Measurements from ENCODE around the gene CACNA1D.

Gene CACNA1D

DNA sequence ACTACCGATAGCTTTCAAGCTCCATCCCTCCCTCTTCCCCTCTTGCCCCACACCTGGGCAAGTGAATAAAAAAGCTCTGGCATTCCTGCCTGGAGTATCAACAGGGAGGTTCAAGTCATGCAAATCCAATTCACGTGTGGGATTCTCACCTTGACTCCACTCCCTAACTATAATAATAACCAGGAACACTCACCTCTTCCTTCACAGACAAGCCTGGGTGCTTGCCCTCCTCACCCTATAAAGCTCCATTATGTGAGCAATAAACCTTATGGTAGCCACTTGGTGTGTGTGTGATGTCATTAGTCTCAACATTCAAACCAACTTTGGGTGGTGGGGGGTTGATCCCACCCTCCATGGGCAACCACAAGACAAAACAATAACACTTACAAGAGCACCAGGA is 335.2 kb downstream of the CACNA1D start:
- H3K79me1 ChIP-seq (replicated peaks; ENCODE audit: low read length, poor library complexity, severe bottlenecking), result no peaks in the 10 kb centered on the region
- 84% methylated on average over 2 of the region's 2 CpGs for WGBS

DNA sequence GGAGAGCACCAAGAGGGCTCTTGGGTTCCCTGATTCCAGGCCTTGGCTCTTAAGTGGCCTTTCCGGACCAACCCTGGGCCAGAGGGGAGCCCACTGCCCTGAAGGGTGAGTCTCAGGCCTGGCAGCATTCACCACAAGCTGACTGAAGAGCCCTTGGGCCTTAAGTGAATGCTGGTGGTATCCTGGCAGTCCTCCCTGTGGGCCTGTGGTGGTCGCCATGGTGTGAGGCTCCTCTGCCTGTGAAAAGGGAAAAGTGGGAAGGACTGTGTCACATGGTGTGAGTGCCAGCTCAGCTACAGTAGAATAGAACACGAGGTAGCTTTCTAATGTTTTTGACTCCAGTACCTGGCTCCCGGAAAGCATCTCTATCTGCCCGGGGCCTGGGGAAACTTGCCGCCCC is 336.5 kb downstream of the CACNA1D start:
- Histone ChIP-seq H4K91ac (ENCODE audit: low read length) (no peak overlapping the region), H3K4me1 (ENCODE audit: control insufficient read depth, insufficient read depth, low read depth, low read length) (no peaks in the 10 kb centered on the region), H4K8ac (ENCODE audit: low read length) (no peak overlapping the region), H3K36me3 (ENCODE audit: control insufficient read depth in 1 of 2, insufficient read depth in 2 of 2, low read depth in 1 of 2, low read length in 2 of 2) (no peaks in the 10 kb centered on the region), H2BK120ac (ENCODE audit: low read depth, low read length) (no peak overlapping the region), H3K9me3 (ENCODE audit: control insufficient read depth, low read length) (no peaks in the 10 kb centered on the region), H3K9ac (ENCODE audit: low read length) (no peak overlapping the region), H3K4ac (ENCODE audit: low read depth in 1 of 2, low read length in 2 of 2) (no peak overlapping the region), H2BK12ac (ENCODE audit: low read length in 2 of 2) (no peak overlapping the region), H3K27ac (ENCODE audit: low read length, poor library complexity, severe bottlenecking) (no peak overlapping the region), H2BK5ac (ENCODE audit: low read depth, low read length, poor library complexity, severe bottlenecking) (no peak overlapping the region), H3K27me3 (ENCODE audit: control insufficient read depth in 1 of 2, insufficient read depth in 1 of 2, low read length in 2 of 2) (no peaks in the 10 kb centered on the region), H2AK5ac (ENCODE audit: low read length, severe bottlenecking) (no peak overlapping the region), H3K14ac (ENCODE audit: low read length in 2 of 2) (no peak overlapping the region), H2BK15ac (ENCODE audit: low read depth, poor library complexity, severe bottlenecking) (no peak overlapping the region), H3K18ac (ENCODE audit: low read depth in 1 of 2, low read length in 2 of 2) (no peak overlapping the region), H3K23ac (ENCODE audit: low read length in 2 of 2) (no peak overlapping the region), H2AFZ (ENCODE audit: low read depth, low read length) (peak overlapping the region; percentile 14), H3K79me1 (replicated peaks; ENCODE audit: low read length, poor library complexity, severe bottlenecking) (no peaks in the 10 kb centered on the region), H3K4me3 (ENCODE audit: insufficient read depth in 1 of 2, low read depth in 1 of 2, low read length in 2 of 2) (no peak overlapping the region), H3K4me2 (ENCODE audit: low read length, poor library complexity, severe bottlenecking) (no peak overlapping the region)
- 81% methylated on average over 6 of the region's 6 CpGs for WGBS
- DNase-seq, result no peak

More for the DNA sequence above, 335.2 kb downstream of the CACNA1D start:
- no peak overlapping the region for H3K4ac ChIP-seq (ENCODE audit: low read depth in 1 of 2, low read length in 2 of 2)
- no peak overlapping the region for H4K91ac ChIP-seq (ENCODE audit: low read length)
- H3K4me1 ChIP-seq (ENCODE audit: control insufficient read depth, insufficient read depth, low read depth, low read length), result no peaks in the 10 kb centered on the region
- H3K4me2 ChIP-seq (ENCODE audit: low read length, poor library complexity, severe bottlenecking), result no peak overlapping the region
- H2AK5ac ChIP-seq (ENCODE audit: low read length, severe bottlenecking), result no peak overlapping the region
- no peak overlapping the region for H3K18ac ChIP-seq (ENCODE audit: low read depth in 1 of 2, low read length in 2 of 2)
- no peak overlapping the region for H3K14ac ChIP-seq (ENCODE audit: low read length in 2 of 2)
- no peaks in the 10 kb centered on the region for H3K27me3 ChIP-seq (ENCODE audit: control insufficient read depth in 1 of 2, insufficient read depth in 1 of 2, low read length in 2 of 2)
- no peak overlapping the region for H2BK15ac ChIP-seq (ENCODE audit: low read depth, poor library complexity, severe bottlenecking)
- no peak overlapping the region for H3K4me3 ChIP-seq (ENCODE audit: insufficient read depth in 1 of 2, low read depth in 1 of 2, low read length in 2 of 2)
- H3K27ac ChIP-seq (ENCODE audit: low read length, poor library complexity, severe bottlenecking), result no peak overlapping the region
- H3K23ac ChIP-seq (ENCODE audit: low read length in 2 of 2), result no peak overlapping the region
- no peaks in the 10 kb centered on the region for H3K9me3 ChIP-seq (ENCODE audit: control insufficient read depth, low read length)
- no peaks in the 10 kb centered on the region for H3K36me3 ChIP-seq (ENCODE audit: control insufficient read depth in 1 of 2, insufficient read depth in 2 of 2, low read depth in 1 of 2, low read length in 2 of 2)
- no peak overlapping the region for H4K8ac ChIP-seq (ENCODE audit: low read length)
- no peak overlapping the region for H2BK120ac ChIP-seq (ENCODE audit: low read depth, low read length)
- H2BK12ac ChIP-seq (ENCODE audit: low read length in 2 of 2), result no peak overlapping the region
- no peak for DNase-seq
- no peak overlapping the region for H3K9ac ChIP-seq (ENCODE audit: low read length)
- no peak overlapping the region for H2BK5ac ChIP-seq (ENCODE audit: low read depth, low read length, poor library complexity, severe bottlenecking)
- no peak overlapping the region for H2AFZ ChIP-seq (ENCODE audit: low read depth, low read length)

DNA sequence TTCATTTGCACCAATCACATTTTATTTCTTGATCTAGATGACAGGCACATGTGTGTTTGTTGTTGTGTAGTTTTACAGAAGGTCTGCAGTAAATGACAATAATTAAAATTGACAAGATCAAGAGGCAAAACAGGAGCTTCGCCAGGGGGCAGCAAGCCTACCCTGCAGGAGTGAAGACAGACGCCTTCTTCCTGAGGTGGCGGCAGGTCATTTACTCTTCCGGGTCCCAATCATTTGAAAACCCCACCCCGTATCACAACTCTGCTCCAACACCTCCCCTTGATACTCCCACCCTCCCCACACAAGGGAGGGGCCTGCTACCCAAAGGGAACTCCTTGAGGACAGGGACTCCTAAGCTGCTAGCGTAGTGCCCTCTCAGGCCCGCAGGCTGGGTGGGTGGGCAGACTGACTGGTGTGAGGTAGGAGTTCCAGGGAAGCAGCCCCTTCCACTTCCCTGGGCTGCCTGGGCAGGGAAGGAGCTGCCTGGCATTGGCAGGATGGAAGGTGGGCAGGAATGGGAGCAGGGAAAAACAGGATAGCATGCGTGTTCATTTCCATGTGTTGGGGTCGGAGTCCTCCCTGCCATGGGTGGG is 338.7 kb downstream of the CACNA1D start:
- H3K14ac ChIP-seq (ENCODE audit: low read length in 2 of 2), result no peak overlapping the region
- H3K79me1 ChIP-seq (replicated peaks; ENCODE audit: low read length, poor library complexity, severe bottlenecking), result no peaks in the 10 kb centered on the region
- no peaks in the 10 kb centered on the region for H3K4me1 ChIP-seq (ENCODE audit: control insufficient read depth, insufficient read depth, low read depth, low read length)
- no peak overlapping the region for H3K4ac ChIP-seq (ENCODE audit: low read depth in 1 of 2, low read length in 2 of 2)
- no peak overlapping the region for H3K4me3 ChIP-seq (ENCODE audit: insufficient read depth in 1 of 2, low read depth in 1 of 2, low read length in 2 of 2)
- H2BK15ac ChIP-seq (ENCODE audit: low read depth, poor library complexity, severe bottlenecking), result no peak overlapping the region
- no peak overlapping the region for H3K23ac ChIP-seq (ENCODE audit: low read length in 2 of 2)
- H3K36me3 ChIP-seq (ENCODE audit: control insufficient read depth in 1 of 2, insufficient read depth in 2 of 2, low read depth in 1 of 2, low read length in 2 of 2), result no peaks in the 10 kb centered on the region
- H4K8ac ChIP-seq (ENCODE audit: low read length), result no peak overlapping the region
- H3K18ac ChIP-seq (ENCODE audit: low read depth in 1 of 2, low read length in 2 of 2), result no peak overlapping the region
- H2AFZ ChIP-seq (ENCODE audit: low read depth, low read length), result no peak overlapping the region
- no peaks in the 10 kb centered on the region for H3K27me3 ChIP-seq (ENCODE audit: control insufficient read depth in 1 of 2, insufficient read depth in 1 of 2, low read length in 2 of 2)
- WGBS, result 72% methylated on average over 9 of the region's 9 CpGs
- H2BK12ac ChIP-seq (ENCODE audit: low read length in 2 of 2), result no peak overlapping the region
- H3K9ac ChIP-seq (ENCODE audit: low read length), result no peak overlapping the region
- H4K91ac ChIP-seq (ENCODE audit: low read length), result no peak overlapping the region
- no peak overlapping the region for H2BK120ac ChIP-seq (ENCODE audit: low read depth, low read length)
- H3K4me2 ChIP-seq (ENCODE audit: low read length, poor library complexity, severe bottlenecking), result no peak overlapping the region
- H3K27ac ChIP-seq (ENCODE audit: low read length, poor library complexity, severe bottlenecking), result no peak overlapping the region
- H2AK5ac ChIP-seq (ENCODE audit: low read length, severe bottlenecking), result no peak overlapping the region
- no peak overlapping the region for H2BK5ac ChIP-seq (ENCODE audit: low read depth, low read length, poor library complexity, severe bottlenecking)
- H3K9me3 ChIP-seq (ENCODE audit: control insufficient read depth, low read length), result no peaks in the 10 kb centered on the region
- no peak for DNase-seq

DNA sequence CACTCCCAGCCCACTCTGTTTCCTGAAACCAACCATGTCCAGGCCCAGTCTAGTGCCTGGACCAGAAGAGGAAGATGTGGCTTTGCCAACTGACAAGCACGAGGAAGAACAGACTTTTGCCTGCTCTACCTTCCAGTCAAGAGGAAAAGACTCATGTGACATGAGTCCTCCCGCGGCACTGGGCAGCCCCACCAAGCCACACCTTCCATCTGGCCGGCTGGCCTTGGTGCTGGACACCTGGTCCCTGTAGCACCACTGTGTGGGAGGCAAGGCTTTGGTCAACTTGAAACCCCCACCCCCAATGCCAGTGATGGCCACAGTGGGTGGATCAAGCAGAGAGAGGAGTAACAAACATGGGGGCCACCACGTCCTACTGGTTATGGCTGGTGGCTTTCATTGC is 339.3 kb downstream of the CACNA1D start:
- no peak overlapping the region for H3K14ac ChIP-seq (ENCODE audit: low read length in 2 of 2)
- no peak overlapping the region for H2BK12ac ChIP-seq (ENCODE audit: low read length in 2 of 2)
- H2BK15ac ChIP-seq (ENCODE audit: low read depth, poor library complexity, severe bottlenecking), result no peak overlapping the region
- no peak overlapping the region for H3K23ac ChIP-seq (ENCODE audit: low read length in 2 of 2)
- no peak overlapping the region for H2BK120ac ChIP-seq (ENCODE audit: low read depth, low read length)
- 84% methylated on average over 5 of the region's 5 CpGs for WGBS
- H3K4me1 ChIP-seq (ENCODE audit: control insufficient read depth, insufficient read depth, low read depth, low read length), result no peaks in the 10 kb centered on the region
- H2AFZ ChIP-seq (ENCODE audit: low read depth, low read length), result no peak overlapping the region
- H2BK5ac ChIP-seq (ENCODE audit: low read depth, low read length, poor library complexity, severe bottlenecking), result no peak overlapping the region
- no peak overlapping the region for H4K91ac ChIP-seq (ENCODE audit: low read length)
- no peaks in the 10 kb centered on the region for H3K9me3 ChIP-seq (ENCODE audit: control insufficient read depth, low read length)
- no peaks in the 10 kb centered on the region for H3K79me1 ChIP-seq (replicated peaks; ENCODE audit: low read length, poor library complexity, severe bottlenecking)
- H4K8ac ChIP-seq (ENCODE audit: low read length), result no peak overlapping the region
- no peak overlapping the region for H3K18ac ChIP-seq (ENCODE audit: low read depth in 1 of 2, low read length in 2 of 2)
- no peaks in the 10 kb centered on the region for H3K36me3 ChIP-seq (ENCODE audit: control insufficient read depth in 1 of 2, insufficient read depth in 2 of 2, low read depth in 1 of 2, low read length in 2 of 2)
- H2AK5ac ChIP-seq (ENCODE audit: low read length, severe bottlenecking), result no peak overlapping the region
- no peak overlapping the region for H3K9ac ChIP-seq (ENCODE audit: low read length)
- DNase-seq, result no peak
- no peaks in the 10 kb centered on the region for H3K27me3 ChIP-seq (ENCODE audit: control insufficient read depth in 1 of 2, insufficient read depth in 1 of 2, low read length in 2 of 2)
- no peak overlapping the region for H3K27ac ChIP-seq (ENCODE audit: low read length, poor library complexity, severe bottlenecking)
- H3K4me3 ChIP-seq (ENCODE audit: insufficient read depth in 1 of 2, low read depth in 1 of 2, low read length in 2 of 2), result no peak overlapping the region
- no peak overlapping the region for H3K4me2 ChIP-seq (ENCODE audit: low read length, poor library complexity, severe bottlenecking)
- no peak overlapping the region for H3K4ac ChIP-seq (ENCODE audit: low read depth in 1 of 2, low read length in 2 of 2)

Data from mesenchymal stem cell (in vitro differentiated cells and primary cell).